SU-DHL-6 (cell line): ENCODE results near the gene EN2.

ENCODE experiments used
- H2AFZ ChIP-seq: fragments of 200-600 bp; sonication (generic); 2 replicates; pipeline ENCODE4 v1.6.1; 2014; ENCODE audit warnings: low read depth, mild to moderate bottlenecking, moderate library complexity, mixed read lengths, antibody characterized with exemption, low read length; ENCODE audit not compliant: severe bottlenecking
- H3F3A ChIP-seq: fragments of 200-600 bp; shearing (Covaris generic); 2 replicates; pipeline ENCODE4 v1.6.0; 2016; ENCODE audit warnings: antibody characterized with exemption, mild to moderate bottlenecking; ENCODE audit not compliant: insufficient read depth
- H3K27ac ChIP-seq: fragments of 200-600 bp; sonication (generic); 2 replicates; pipeline ENCODE4 v1.5.1; 2016; ENCODE audit warnings: low read depth, mild to moderate bottlenecking, low read length, moderate library complexity, mixed read lengths
- H3K27me3 ChIP-seq: fragments of 200-600 bp; sonication (generic), shearing (Covaris generic); 2 replicates; pipeline ENCODE4 v1.6.0; 2014; ENCODE audit warnings: mild to moderate bottlenecking, low read length
- H3K36me3 ChIP-seq: fragments of 200-600 bp; sonication (generic); 2 replicates; pipeline ENCODE4 v1.6.1; 2014; ENCODE audit warnings: mild to moderate bottlenecking, low read length, mixed read lengths
- H3K4me2 ChIP-seq: fragments of 300-600, 200-600 bp; shearing (Covaris generic), sonication (generic); 2 replicates; pipeline ENCODE4 v1.6.0; 2014; ENCODE audit warnings: low read length, low read depth, mild to moderate bottlenecking; ENCODE audit not compliant: poor library complexity, severe bottlenecking
- H3K4me3 ChIP-seq: fragments of 200-600 bp; sonication (generic); 2 replicates; pipeline ENCODE4 v1.5.1; 2014; ENCODE audit warnings: antibody characterized with exemption, low read length, mild to moderate bottlenecking, mixed read lengths; ENCODE audit not compliant: insufficient read depth, poor library complexity, severe bottlenecking
- H3K79me2 ChIP-seq: fragments of 200-600 bp; sonication (generic); 2 replicates; pipeline ENCODE4 v1.6.1; 2014; ENCODE audit warnings: mild to moderate bottlenecking, low read length, moderate library complexity; ENCODE audit not compliant: insufficient read depth
- H3K9ac ChIP-seq: fragments of 200-600 bp; sonication (generic); 2 replicates; pipeline ENCODE4 v1.7.0; 2014; ENCODE audit warnings: mild to moderate bottlenecking, low read length
- H3K9me2 ChIP-seq: fragments of 200-600 bp; sonication (generic); replicated peaks from 2 replicates; pipeline ENCODE4 v1.6.1; 2014; ENCODE audit warnings: low read length; ENCODE audit not compliant: insufficient read depth
- H3K9me3 ChIP-seq: fragments of 200-600 bp; sonication (generic); 2 replicates; pipeline ENCODE4 v1.6.1; 2014; ENCODE audit warnings: low read length, mixed read lengths; ENCODE audit not compliant: insufficient read depth
- H4K20me1 ChIP-seq: fragments of 200-600 bp; sonication (generic); 2 replicates; pipeline ENCODE4 v1.6.1; 2014; ENCODE audit warnings: low read depth, mild to moderate bottlenecking, antibody characterized with exemption, low read length, moderate library complexity, mixed read lengths
- EZH2phosphoT487 ChIP-seq: fragments of 200-600 bp; sonication (generic), shearing (Covaris generic); conservative IDR thresholded peaks from 2 replicates; pipeline ENCODE4 v1.6.1; 2018; ENCODE audit warnings: mild to moderate bottlenecking, antibody characterized with exemption, low read length, moderate library complexity, mixed read lengths
- TF ChIP-seq, protein P1 (sequence below): fragments of 200-600 bp; sonication (generic); IDR thresholded peaks from one replicate; pipeline ENCODE4 v1.5.1; 2017; ENCODE audit warnings: antibody characterized with exemption, mild to moderate bottlenecking, low read length, moderate library complexity; ENCODE audit not compliant: insufficient read depth, poor library complexity, severe bottlenecking

EN2 gene

DNA sequence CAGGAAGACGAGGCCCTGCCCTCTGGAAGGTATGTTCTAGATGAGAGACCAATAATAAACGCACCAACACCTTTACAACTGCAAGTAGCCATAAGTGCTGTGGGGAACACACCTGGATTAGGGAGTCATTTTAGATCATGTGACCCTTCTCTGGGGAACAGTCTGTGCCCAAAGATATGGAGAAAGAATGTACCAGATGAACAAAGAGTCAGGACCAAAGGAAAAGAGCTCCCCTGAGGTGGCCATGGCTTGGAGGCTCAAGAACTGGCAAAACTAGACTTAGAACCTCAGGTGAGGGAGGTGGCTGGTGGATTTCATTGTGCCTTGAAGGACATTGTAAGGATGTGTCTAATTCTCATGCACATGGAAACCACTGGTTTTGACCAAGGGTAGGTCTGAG is 10.3 kb upstream of the EN2 start:
- no peaks in the 10 kb centered on the region for H3K9me2 ChIP-seq
- H4K20me1 ChIP-seq: no peaks in the 10 kb centered on the region
- H3F3A ChIP-seq: no peaks in the 10 kb centered on the region
- H3K27ac ChIP-seq: no peak overlapping the region
- H3K27me3 ChIP-seq: no peaks in the 10 kb centered on the region
- no peak overlapping the region for H2AFZ ChIP-seq
- TF ChIP-seq, protein P1, sequence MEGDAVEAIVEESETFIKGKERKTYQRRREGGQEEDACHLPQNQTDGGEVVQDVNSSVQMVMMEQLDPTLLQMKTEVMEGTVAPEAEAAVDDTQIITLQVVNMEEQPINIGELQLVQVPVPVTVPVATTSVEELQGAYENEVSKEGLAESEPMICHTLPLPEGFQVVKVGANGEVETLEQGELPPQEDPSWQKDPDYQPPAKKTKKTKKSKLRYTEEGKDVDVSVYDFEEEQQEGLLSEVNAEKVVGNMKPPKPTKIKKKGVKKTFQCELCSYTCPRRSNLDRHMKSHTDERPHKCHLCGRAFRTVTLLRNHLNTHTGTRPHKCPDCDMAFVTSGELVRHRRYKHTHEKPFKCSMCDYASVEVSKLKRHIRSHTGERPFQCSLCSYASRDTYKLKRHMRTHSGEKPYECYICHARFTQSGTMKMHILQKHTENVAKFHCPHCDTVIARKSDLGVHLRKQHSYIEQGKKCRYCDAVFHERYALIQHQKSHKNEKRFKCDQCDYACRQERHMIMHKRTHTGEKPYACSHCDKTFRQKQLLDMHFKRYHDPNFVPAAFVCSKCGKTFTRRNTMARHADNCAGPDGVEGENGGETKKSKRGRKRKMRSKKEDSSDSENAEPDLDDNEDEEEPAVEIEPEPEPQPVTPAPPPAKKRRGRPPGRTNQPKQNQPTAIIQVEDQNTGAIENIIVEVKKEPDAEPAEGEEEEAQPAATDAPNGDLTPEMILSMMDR: no peak
- TF ChIP-seq EZH2phosphoT487: no peak
- H3K4me3 ChIP-seq: no peak overlapping the region
- H3K4me2 ChIP-seq: no peak overlapping the region
- no peaks in the 10 kb centered on the region for H3K9me3 ChIP-seq
- no peak overlapping the region for H3K9ac ChIP-seq
- no peaks in the 10 kb centered on the region for H3K79me2 ChIP-seq
- H3K36me3 ChIP-seq: no peaks in the 10 kb centered on the region

DNA sequence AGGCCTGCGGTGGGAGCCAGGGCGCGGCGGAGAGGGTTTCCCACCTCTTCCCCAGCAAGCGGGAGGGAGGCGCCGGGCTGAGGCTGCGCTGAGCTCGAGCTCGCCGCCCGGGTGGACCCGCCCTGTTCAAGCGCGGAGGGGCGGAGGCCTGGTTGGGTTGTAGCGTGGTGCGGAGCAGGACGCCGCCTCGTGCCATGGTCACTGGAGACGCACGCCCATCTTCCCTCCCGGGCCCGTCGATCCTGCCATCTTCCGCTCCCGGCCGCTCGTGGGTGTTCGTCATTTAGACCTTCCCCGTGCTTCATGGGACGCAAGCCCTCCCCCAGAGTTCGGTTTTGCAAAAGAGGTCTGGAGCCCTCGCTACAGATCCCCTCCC is 9.3 kb upstream of the EN2 start:
- Histone ChIP-seq H3K27me3 (no peaks in the 10 kb centered on the region), H3K79me2 (no peaks in the 10 kb centered on the region), H2AFZ (no peak overlapping the region), H3F3A (no peaks in the 10 kb centered on the region), H3K9me3 (no peaks in the 10 kb centered on the region), H3K36me3 (no peaks in the 10 kb centered on the region), H3K9me2 (no peaks in the 10 kb centered on the region), H3K9ac (no peak overlapping the region), H3K4me3 (no peak overlapping the region), H4K20me1 (no peaks in the 10 kb centered on the region), H3K4me2 (no peak overlapping the region), H3K27ac (no peak overlapping the region)
- TF ChIP-seq, protein P1: no peak

DNA sequence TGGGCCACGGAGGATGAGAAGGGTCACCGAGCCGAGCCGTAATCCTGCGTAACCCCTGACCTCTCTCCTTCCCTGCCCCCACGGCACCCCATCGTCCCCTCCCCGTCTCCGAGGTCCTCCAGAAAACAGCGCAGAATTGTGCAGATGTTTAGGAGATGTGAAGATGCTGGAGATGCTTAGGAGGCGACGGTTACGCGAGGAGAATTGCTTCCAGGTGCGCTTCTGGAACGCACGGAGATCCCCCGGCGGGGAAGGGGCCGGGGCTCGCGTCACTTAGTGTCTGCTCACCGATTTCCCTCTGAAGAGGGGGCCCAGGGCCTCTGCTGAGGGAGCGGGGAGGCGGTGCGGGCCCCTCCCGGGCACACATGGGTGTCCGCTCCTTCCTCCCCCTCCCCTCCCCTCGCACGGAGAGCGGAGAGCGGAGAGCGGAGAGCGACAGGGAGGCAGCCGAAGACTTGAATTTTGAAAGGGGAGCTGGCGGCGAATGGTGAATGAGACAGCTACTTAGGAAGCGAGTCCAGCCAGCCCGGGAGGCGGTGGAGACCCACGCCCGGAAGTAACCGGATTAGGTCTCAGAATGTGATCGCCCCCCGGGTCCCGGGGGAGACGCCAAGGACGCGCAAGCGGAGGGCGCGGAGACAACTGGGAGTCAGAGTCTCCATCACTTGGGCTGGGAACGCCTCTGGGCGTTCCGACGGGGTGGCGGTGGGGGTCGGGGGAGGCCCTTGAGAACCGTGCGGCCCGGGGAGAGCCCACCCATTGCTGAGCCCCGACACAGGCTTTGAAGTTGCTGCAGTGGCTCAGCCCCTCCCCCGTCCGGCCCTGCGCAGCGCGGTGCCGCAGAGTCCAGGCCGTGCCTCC is 8.7 kb upstream of the EN2 start:
- no peak overlapping the region for H3K27ac ChIP-seq
- no peak overlapping the region for H3K9ac ChIP-seq
- no peaks in the 10 kb centered on the region for H3K9me3 ChIP-seq
- no peaks in the 10 kb centered on the region for H4K20me1 ChIP-seq
- H3K9me2 ChIP-seq: no peaks in the 10 kb centered on the region
- H3K79me2 ChIP-seq: no peaks in the 10 kb centered on the region
- no peak overlapping the region for H3K4me2 ChIP-seq
- H3K4me3 ChIP-seq: no peak overlapping the region
- H3K27me3 ChIP-seq: no peaks in the 10 kb centered on the region
- H3K36me3 ChIP-seq: no peaks in the 10 kb centered on the region
- H3F3A ChIP-seq: no peaks in the 10 kb centered on the region
- TF ChIP-seq, protein P1: no peak
- no peak overlapping the region for H2AFZ ChIP-seq
